A549 (cell line): ENCODE results near the gene MPRIP.

Experiments used
- CHD2 ChIP-seq: fragments of 150-350 bp; IDR thresholded peaks from 2 replicates; pipeline ENCODE4 v1.6.1; 2014; ENCODE audit warnings: low read length; ENCODE audit not compliant: partially characterized antibody
- HMGXB4 ChIP-seq: fragments of 250-450 bp; sonication (Bioruptor Pico); IDR thresholded peaks from 2 replicates; pipeline ENCODE4 v1.5.0; 2021; ENCODE audit warnings: mild to moderate bottlenecking, moderate library complexity, borderline replicate concordance
- POLR2A ChIP-seq: IDR thresholded peaks from 2 replicates; pipeline ENCODE4 v1.6.1; 2012; ENCODE audit warnings: mild to moderate bottlenecking, low read length

GRCh38 chr17:17217995-17218394 lies 175.7 kb downstream of the MPRIP start:
- TF ChIP-seq HMGXB4 (CRISPR knock-in tag) (no peak), CHD2 (no peak), POLR2A (no peak)
